GM06990 (cell line): ENCODE measurements around the gene PTRH1.

ENCODE experiments used
- DNase-seq: peaks from one replicate; pipeline ENCODE4 v3.0.0-alpha.2; 2011; ENCODE audit not compliant: insufficient read length; ENCODE audit errors: extremely low read depth
- H3K27me3 ChIP-seq: replicated peaks from 2 replicates; pipeline ENCODE4 v1.6.0; 2011; ENCODE audit warnings: low read length; ENCODE audit not compliant: control insufficient read depth, insufficient read depth
- H3K36me3 ChIP-seq: 2 replicates; pipeline ENCODE4 v1.5.1; 2011; ENCODE audit warnings: low read length; ENCODE audit not compliant: control insufficient read depth, insufficient read depth
- H3K4me3 ChIP-seq: replicated peaks from 2 replicates; pipeline ENCODE4 v1.5.1; 2011; ENCODE audit warnings: low read depth, mild to moderate bottlenecking, control low read depth, low read length
- CTCF ChIP-seq: IDR thresholded peaks from 2 replicates; pipeline ENCODE4 v1.5.1; 2011; ENCODE audit warnings: low read length, control low read depth, mild to moderate bottlenecking, inconsistent platforms; ENCODE audit not compliant: insufficient read depth, poor library complexity, severe bottlenecking

The PTRH1 gene

GRCh38 chr9:127742435-127743088, 27.1 kb upstream of the PTRH1 start:
- no peak overlapping the region for H3K4me3 ChIP-seq
- no peak for TF ChIP-seq CTCF
- peaks cover 36% of the 10 kb centered on the region for H3K36me3 ChIP-seq
- H3K27me3 ChIP-seq, result no peaks in the 10 kb centered on the region
- no peak for DNase-seq

DNA sequence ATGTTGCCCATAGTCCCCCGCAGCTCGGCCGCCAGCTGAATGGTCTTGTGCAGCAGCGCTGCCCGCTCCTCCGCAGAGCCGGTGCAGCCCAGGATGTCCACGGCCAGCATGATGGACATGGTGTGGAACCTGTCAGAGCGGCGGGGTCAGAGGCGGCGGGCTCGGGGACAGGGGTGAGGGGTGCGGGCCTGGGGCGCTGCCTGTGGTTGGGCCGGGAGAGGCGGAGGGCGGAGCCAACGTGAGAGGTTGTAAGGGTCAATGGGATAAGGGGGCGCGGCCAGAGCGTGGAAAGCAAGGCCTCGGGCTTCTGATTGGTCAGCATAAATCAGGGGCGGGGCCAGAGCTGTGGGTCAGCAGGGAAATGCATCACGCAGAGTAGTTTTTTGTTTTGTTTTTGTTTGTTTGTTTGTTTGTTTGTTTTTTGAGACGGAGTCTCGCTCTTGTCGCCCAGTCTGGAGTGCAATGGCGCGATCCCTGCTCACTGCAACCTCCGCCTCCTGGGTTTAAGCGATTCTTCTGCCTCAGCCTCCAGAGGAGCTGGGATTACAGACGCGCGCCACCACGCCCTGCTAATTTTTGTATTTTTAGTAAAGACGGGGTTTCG, 26.5 kb upstream of the PTRH1 start:
- no peak for TF ChIP-seq CTCF
- peaks cover 32% of the 10 kb centered on the region for H3K36me3 ChIP-seq
- no peaks in the 10 kb centered on the region for H3K27me3 ChIP-seq
- no peak for DNase-seq
- no peak overlapping the region for H3K4me3 ChIP-seq

- no peak overlapping the region for H3K4me3 ChIP-seq
- no peak for DNase-seq
- no peak for TF ChIP-seq CTCF
- H3K27me3 ChIP-seq, result no peaks in the 10 kb centered on the region
- H3K36me3 ChIP-seq, result peaks cover 27% of the 10 kb centered on the region
These were observed 24.3 kb upstream of the PTRH1 start for GRCh38 chr9:127739614-127740330.

DNA sequence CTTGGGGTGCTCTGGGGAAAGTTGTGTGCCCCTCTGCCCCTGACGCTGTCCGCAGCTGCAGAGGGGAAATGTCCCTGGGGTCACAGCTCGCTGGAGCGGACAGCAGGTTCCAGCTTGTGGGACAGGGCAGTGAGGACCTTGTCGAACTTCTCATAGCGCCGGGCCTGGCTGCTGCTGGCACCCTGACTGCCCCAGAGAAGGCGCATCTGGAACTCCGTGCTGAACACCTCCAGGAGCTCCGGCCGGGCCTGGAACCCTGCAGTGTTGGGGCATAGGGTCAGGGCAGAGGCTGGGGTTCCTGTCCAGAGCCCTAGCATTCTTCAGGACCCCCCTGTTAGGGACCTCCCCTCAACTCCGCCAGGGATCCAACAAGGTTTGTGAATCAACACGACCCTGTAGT, 23.2 kb upstream of the PTRH1 start:
- no peaks in the 10 kb centered on the region for H3K27me3 ChIP-seq
- no peak for DNase-seq
- H3K36me3 ChIP-seq, result peaks cover 20% of the 10 kb centered on the region
- H3K4me3 ChIP-seq, result no peak overlapping the region
- TF ChIP-seq CTCF, result no peak

- H3K36me3 ChIP-seq, result peaks cover 13% of the 10 kb centered on the region
- no peak for TF ChIP-seq CTCF
- DNase-seq, result no peak
- H3K27me3 ChIP-seq, result no peaks in the 10 kb centered on the region
- no peak overlapping the region for H3K4me3 ChIP-seq
These were observed 20.2 kb upstream of the PTRH1 start for GRCh38 chr9:127735530-127736185.
